ENCODE results near the gene TADA1.
"Not testable (repeated sequence)": the region's sequence is repeated elsewhere in the genome, so short reads cannot be mapped to it uniquely, and the experiment has no call there.

The TADA1 gene

GRCh38 chr1:166844791-166845190, 31.3 kb downstream of the TADA1 start:
- no peak for DNase-seq (ENCODE audit: low read depth, low spot score)

DNA sequence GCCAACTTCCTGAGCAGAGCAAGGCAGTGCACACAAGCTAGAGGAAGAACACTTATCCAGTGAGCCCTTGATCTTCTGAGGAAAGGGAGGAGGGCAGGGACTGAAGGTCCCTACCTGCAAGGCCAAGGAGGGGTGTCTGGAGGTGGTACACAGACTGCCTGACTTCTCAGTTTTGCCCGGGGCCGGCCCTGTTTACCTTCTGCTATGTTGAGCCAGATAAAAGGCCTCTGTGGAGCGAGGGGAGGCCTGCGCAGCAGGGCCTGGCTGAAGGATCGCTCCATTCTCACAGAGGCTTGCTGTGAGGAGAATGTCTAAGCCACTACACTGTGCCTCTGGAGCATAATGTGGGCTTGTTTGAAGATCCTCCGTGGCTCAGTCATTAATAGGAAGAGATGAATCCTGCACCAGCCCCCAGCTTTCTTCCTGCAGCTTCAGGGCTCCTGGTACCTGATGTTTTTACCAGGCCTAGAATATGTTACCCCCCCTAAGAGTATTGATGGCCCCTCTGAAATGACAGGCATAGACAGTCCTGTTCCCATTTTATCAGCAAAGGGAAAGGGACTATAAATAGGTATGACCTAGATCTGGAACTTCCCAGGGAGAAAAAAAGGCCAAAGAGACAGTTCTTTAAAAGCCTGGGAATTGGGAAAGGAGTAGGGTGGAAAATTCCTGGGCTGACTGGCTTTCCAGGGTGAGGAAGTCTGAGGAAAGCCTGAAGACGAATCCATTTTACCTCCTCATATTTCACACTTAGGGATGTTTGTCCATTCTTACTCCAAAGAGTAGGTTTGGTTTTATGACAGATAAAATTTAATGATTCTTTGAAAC, 32.1 kb downstream of the TADA1 start:
- DNase-seq (ENCODE audit: low read depth, low spot score) = no peak

- no peak for DNase-seq (ENCODE audit: low read depth, low spot score)
These were observed 32.7 kb downstream of the TADA1 start for GRCh38 chr1:166843322-166843721.

- no peak for DNase-seq (ENCODE audit: low read depth, low spot score)
These were observed 35.5 kb downstream of the TADA1 start for GRCh38 chr1:166840309-166841274.

- DNase-seq (ENCODE audit: low read depth, low spot score) = peak; percentile 14
These were observed 36.3 kb downstream of the TADA1 start for GRCh38 chr1:166839600-166840308.

- DNase-seq (ENCODE audit: low read depth, low spot score) = peak; percentile 55
These were observed 37.1 kb downstream of the TADA1 start, which contains the start of gene POGK for GRCh38 chr1:166838766-166839599. Gene POGK, plus strand, starts transcription at chr1:166839475. Its CDS starts 1,482 bp downstream, at chr1:166840957.

GRCh38 chr1:166836733-166837132, 39.3 kb downstream of the TADA1 start:
- no peak for DNase-seq (ENCODE audit: low read depth, low spot score)

DNA sequence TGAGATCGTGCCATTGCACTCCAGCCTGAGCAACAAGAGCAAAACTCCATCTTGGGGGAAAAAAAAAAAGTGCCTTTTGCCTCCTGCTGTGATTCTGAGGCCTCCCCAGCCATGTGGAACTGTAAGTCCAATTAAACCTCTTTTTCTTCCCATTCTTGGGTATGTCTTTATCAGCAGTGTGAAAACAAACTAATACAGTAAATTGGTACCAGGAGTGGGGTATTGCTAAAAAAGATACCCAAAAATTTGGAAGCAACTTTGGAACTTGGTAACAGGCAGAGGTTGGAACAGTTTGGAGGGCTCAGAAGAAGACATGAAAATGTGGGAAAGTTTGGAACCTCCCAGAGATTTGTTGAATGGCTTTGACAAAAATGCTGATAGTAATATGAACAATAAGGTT, 46.3 kb downstream of the TADA1 start:
- not testable (repeated sequence) for DNase-seq (ENCODE audit: low read depth, low spot score)

- no peak for DNase-seq (ENCODE audit: low read depth, low spot score)
These were observed 48.6 kb downstream of the TADA1 start for GRCh38 chr1:166827426-166827825.

DNA sequence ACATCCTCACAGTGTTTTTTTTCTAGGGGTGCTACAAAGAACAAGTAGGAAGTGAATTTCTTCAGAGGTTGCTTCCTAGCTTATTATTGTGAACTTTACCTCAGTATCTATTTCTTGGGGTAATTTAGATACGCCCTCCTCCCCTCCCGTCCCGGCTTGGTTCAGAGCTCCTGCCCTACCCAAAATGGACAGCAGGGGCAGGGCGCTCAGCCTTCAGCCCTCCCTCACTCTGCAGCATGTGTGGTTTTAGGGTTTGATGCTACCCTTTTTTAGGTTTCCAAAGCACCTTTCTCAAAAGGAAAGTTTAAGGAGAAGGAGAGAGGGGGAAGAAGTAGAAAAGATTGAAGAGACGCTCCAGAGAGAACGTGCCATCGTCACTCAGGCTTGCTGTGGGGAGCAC, 53.7 kb downstream of the TADA1 start:
- no peak for DNase-seq (ENCODE audit: low read depth, low spot score)

DNA sequence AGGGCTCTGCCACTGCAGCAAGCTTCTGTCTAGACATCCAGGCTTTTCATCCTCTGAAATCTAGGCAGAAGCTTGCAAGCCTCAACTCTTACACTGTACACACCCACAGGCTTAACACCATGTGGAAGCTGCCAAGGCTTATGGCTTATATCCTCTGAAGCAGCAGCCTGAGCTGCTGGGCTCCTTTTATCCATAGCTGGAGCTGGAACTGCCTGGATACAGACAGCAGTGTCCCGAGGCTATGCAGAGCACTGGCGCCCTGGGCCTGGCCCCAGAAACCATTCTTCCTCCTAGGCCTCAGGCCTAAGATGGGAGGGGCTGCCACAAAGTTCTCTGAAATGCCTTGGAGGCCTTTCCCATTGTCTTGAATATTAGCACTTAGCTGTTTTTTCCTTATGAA, 56.1 kb downstream of the TADA1 start:
- no peak for DNase-seq (ENCODE audit: low read depth, low spot score)

- no peak for DNase-seq (ENCODE audit: low read depth, low spot score)
These were observed 61.5 kb downstream of the TADA1 start for GRCh38 chr1:166814611-166815010.

- no peak for DNase-seq (ENCODE audit: low read depth, low spot score)
These were observed 62.4 kb downstream of the TADA1 start for GRCh38 chr1:166813508-166814223.

DNA sequence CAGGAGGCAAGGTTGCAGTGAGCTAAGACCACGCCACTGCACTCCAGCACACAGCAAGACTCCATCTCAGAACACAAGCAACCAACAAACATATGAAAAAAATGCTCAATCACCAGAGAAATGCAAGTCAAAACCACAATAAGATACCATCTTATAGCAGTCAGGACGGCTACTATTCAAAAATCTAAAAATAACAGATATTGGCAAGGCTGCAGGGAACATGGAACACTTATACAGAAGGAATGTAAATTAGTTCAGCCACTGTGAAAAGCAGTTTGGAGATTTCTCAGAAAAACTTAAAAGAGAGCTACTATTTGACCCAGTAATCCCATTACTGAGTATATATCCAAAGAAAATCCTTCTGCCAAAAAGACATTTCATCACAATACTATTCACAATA, 64.4 kb downstream of the TADA1 start:
- DNase-seq (ENCODE audit: low read depth, low spot score) = no peak

GRCh38 chr1:166808952-166809351, 67.1 kb downstream of the TADA1 start:
- no peak for DNase-seq (ENCODE audit: low read depth, low spot score)

Measured in activated CD4-positive, CD25-positive, alpha-beta regulatory T cell treated with anti-CD3 and anti-CD28 coated beads, Interleukin-2, amount 50 U/mL, for 16 hours (primary cell).